ENCODE data around the gene TMEM8B. TPM values are rescaled to one million over a fixed set of nuclear protein-coding genes. Genes with fewer than 3 reads are reported as not detected.

TMEM8B gene
- total and polyA plus RNA-seq, 2 of the 8 experiments (the other 6 are each of a cell fraction or from before 2014, with no cell fraction given): 7.5 to 10.4 TPM

Small RNA genes lying within 50 kb of the gene (small RNA-seq; reads per million reads assigned to genes)
- gene HINT2 (ENCODE audit: insufficient read depth): not detected

Other genes with a start within 250 kb of the TMEM8B start
- gene TESK1, start 224.0 kb upstream of the TMEM8B start, total RNA-seq (2021; fragmentation: NEBNext Ultra II Directional; extraction: Animal tissue kit (Norgen Biotek cat#: 25700)): 13.9 and 17.5 TPM in 2 replicates
- gene TESK1, start 224.0 kb upstream of the TMEM8B start, polyA plus RNA-seq (2011; rRNA removed): 13.5 and 19.2 TPM in 2 replicates
- 4.0 and 4.5 TPM in 2 replicates for gene CD72, start 210.8 kb upstream of the TMEM8B start, total RNA-seq (2021; fragmentation: NEBNext Ultra II Directional; extraction: Animal tissue kit (Norgen Biotek cat#: 25700))
- 4.5 and 4.9 TPM in 2 replicates for gene CD72, start 210.8 kb upstream of the TMEM8B start, polyA plus RNA-seq (2011; rRNA removed)
- gene SIT1, start 178.3 kb upstream of the TMEM8B start, total RNA-seq (2021; fragmentation: NEBNext Ultra II Directional; extraction: Animal tissue kit (Norgen Biotek cat#: 25700)): 7.8 and 8.2 TPM in 2 replicates
- gene SIT1, start 178.3 kb upstream of the TMEM8B start, polyA plus RNA-seq (2011; rRNA removed): 11.4 and 12.8 TPM in 2 replicates
- gene RMRP, start 171.2 kb upstream of the TMEM8B start, total RNA-seq (2021; fragmentation: NEBNext Ultra II Directional; extraction: Animal tissue kit (Norgen Biotek cat#: 25700)): 14,987 and 16,528 TPM in 2 replicates
- 105 and 169 TPM in 2 replicates for gene RMRP, start 171.2 kb upstream of the TMEM8B start, polyA plus RNA-seq (2011; rRNA removed)
- gene CCDC107, start 170.9 kb upstream of the TMEM8B start, total RNA-seq (2021; fragmentation: NEBNext Ultra II Directional; extraction: Animal tissue kit (Norgen Biotek cat#: 25700)): 9.0 and 10.5 TPM in 2 replicates
- gene CCDC107, start 170.9 kb upstream of the TMEM8B start, polyA plus RNA-seq (2011; rRNA removed): 8.2 and 8.6 TPM in 2 replicates
- gene ARHGEF39, start 164.0 kb upstream of the TMEM8B start, total RNA-seq (2021; fragmentation: NEBNext Ultra II Directional; extraction: Animal tissue kit (Norgen Biotek cat#: 25700)): 17.5 and 18.6 TPM in 2 replicates
- 15.9 and 18.7 TPM in 2 replicates for gene ARHGEF39, start 164.0 kb upstream of the TMEM8B start, polyA plus RNA-seq (2011; rRNA removed)
- 1.3 and 1.4 TPM in 2 replicates for gene CA9, start 155.3 kb upstream of the TMEM8B start, total RNA-seq (2021; fragmentation: NEBNext Ultra II Directional; extraction: Animal tissue kit (Norgen Biotek cat#: 25700))
- gene CA9, start 155.3 kb upstream of the TMEM8B start, polyA plus RNA-seq (2011; rRNA removed): 1.8 and 2.4 TPM in 2 replicates
- gene TPM2, start 139.3 kb upstream of the TMEM8B start, total RNA-seq (2021; fragmentation: NEBNext Ultra II Directional; extraction: Animal tissue kit (Norgen Biotek cat#: 25700)): 181 and 197 TPM in 2 replicates
- gene TPM2, start 139.3 kb upstream of the TMEM8B start, polyA plus RNA-seq (2011; rRNA removed): 62.5 and 71.2 TPM in 2 replicates
- gene TLN1, start 97.0 kb upstream of the TMEM8B start, total RNA-seq (2021; fragmentation: NEBNext Ultra II Directional; extraction: Animal tissue kit (Norgen Biotek cat#: 25700)): 87.9 and 90.1 TPM in 2 replicates
- 28.1 and 42.4 TPM in 2 replicates for gene TLN1, start 97.0 kb upstream of the TMEM8B start, polyA plus RNA-seq (2011; rRNA removed)
- 24.4 and 26.5 TPM in 2 replicates for gene CREB3, start 96.6 kb upstream of the TMEM8B start, total RNA-seq (2021; fragmentation: NEBNext Ultra II Directional; extraction: Animal tissue kit (Norgen Biotek cat#: 25700))
- gene CREB3, start 96.6 kb upstream of the TMEM8B start, polyA plus RNA-seq (2011; rRNA removed): 25.7 and 29.1 TPM in 2 replicates
- 69.1 and 71.9 TPM in 2 replicates for gene GBA2, start 80.0 kb upstream of the TMEM8B start, total RNA-seq (2021; fragmentation: NEBNext Ultra II Directional; extraction: Animal tissue kit (Norgen Biotek cat#: 25700))
- gene GBA2, start 80.0 kb upstream of the TMEM8B start, polyA plus RNA-seq (2011; rRNA removed): 64.2 and 81.4 TPM in 2 replicates
- 21.8 and 22.7 TPM in 2 replicates for gene RGP1, start 79.9 kb upstream of the TMEM8B start, total RNA-seq (2021; fragmentation: NEBNext Ultra II Directional; extraction: Animal tissue kit (Norgen Biotek cat#: 25700))
- 11.8 and 13.9 TPM in 2 replicates for gene RGP1, start 79.9 kb upstream of the TMEM8B start, polyA plus RNA-seq (2011; rRNA removed)
- not detected in 2 replicates for gene MSMP, start 75.0 kb upstream of the TMEM8B start, total RNA-seq (2021; fragmentation: NEBNext Ultra II Directional; extraction: Animal tissue kit (Norgen Biotek cat#: 25700))
- gene MSMP, start 75.0 kb upstream of the TMEM8B start, polyA plus RNA-seq (2011; rRNA removed): 0.53 and 1.3 TPM in 2 replicates
- gene NPR2, start 37.6 kb upstream of the TMEM8B start, total RNA-seq (2021; fragmentation: NEBNext Ultra II Directional; extraction: Animal tissue kit (Norgen Biotek cat#: 25700)): 11.0 and 14.3 TPM in 2 replicates
- gene NPR2, start 37.6 kb upstream of the TMEM8B start, polyA plus RNA-seq (2011; rRNA removed): 13.7 and 17.0 TPM in 2 replicates
- 0.37 and 0.55 TPM in 2 replicates for gene SPAG8, start 17.0 kb upstream of the TMEM8B start, total RNA-seq (2021; fragmentation: NEBNext Ultra II Directional; extraction: Animal tissue kit (Norgen Biotek cat#: 25700))
- gene SPAG8, start 17.0 kb upstream of the TMEM8B start, polyA plus RNA-seq (2011; rRNA removed): 0.31 and 0.44 TPM in 2 replicates
- 32.1 and 34.8 TPM in 2 replicates for gene HINT2, start 14.2 kb upstream of the TMEM8B start, total RNA-seq (2021; fragmentation: NEBNext Ultra II Directional; extraction: Animal tissue kit (Norgen Biotek cat#: 25700))
- 51.2 and 62.1 TPM in 2 replicates for gene HINT2, start 14.2 kb upstream of the TMEM8B start, polyA plus RNA-seq (2011; rRNA removed)
- not detected in 2 replicates for gene FAM221B, start 496 bp upstream of the TMEM8B start, total RNA-seq (2021; fragmentation: NEBNext Ultra II Directional; extraction: Animal tissue kit (Norgen Biotek cat#: 25700))
- 0.03 TPM in 1 of 2 replicates, not detected in the other for gene FAM221B, start 496 bp upstream of the TMEM8B start, polyA plus RNA-seq (2011; rRNA removed)
- not detected in 2 replicates for gene OR13J1, start 41.2 kb downstream of the TMEM8B start, total RNA-seq (2021; fragmentation: NEBNext Ultra II Directional; extraction: Animal tissue kit (Norgen Biotek cat#: 25700))
- gene OR13J1, start 41.2 kb downstream of the TMEM8B start, polyA plus RNA-seq (2011; rRNA removed): not detected in 2 replicates
- not detected in 2 replicates for gene HRCT1, start 77.0 kb downstream of the TMEM8B start, total RNA-seq (2021; fragmentation: NEBNext Ultra II Directional; extraction: Animal tissue kit (Norgen Biotek cat#: 25700))
- gene HRCT1, start 77.0 kb downstream of the TMEM8B start, polyA plus RNA-seq (2011; rRNA removed): not detected in 2 replicates
- gene SPAAR, start 80.3 kb downstream of the TMEM8B start, total RNA-seq (2021; fragmentation: NEBNext Ultra II Directional; extraction: Animal tissue kit (Norgen Biotek cat#: 25700)): not detected in 2 replicates
- 0.27 and 0.33 TPM in 2 replicates for gene SPAAR, start 80.3 kb downstream of the TMEM8B start, polyA plus RNA-seq (2011; rRNA removed)
- gene OR2S2, start 128.9 kb downstream of the TMEM8B start, total RNA-seq (2021; fragmentation: NEBNext Ultra II Directional; extraction: Animal tissue kit (Norgen Biotek cat#: 25700)): not detected in 2 replicates
- gene OR2S2, start 128.9 kb downstream of the TMEM8B start, polyA plus RNA-seq (2011; rRNA removed): not detected in 2 replicates
- 9.8 and 10.0 TPM in 2 replicates for gene RECK, start 207.7 kb downstream of the TMEM8B start, total RNA-seq (2021; fragmentation: NEBNext Ultra II Directional; extraction: Animal tissue kit (Norgen Biotek cat#: 25700))
- gene RECK, start 207.7 kb downstream of the TMEM8B start, polyA plus RNA-seq (2011; rRNA removed): 5.0 and 5.4 TPM in 2 replicates